Measurements from ENCODE around the gene FCRL3.

DNA sequence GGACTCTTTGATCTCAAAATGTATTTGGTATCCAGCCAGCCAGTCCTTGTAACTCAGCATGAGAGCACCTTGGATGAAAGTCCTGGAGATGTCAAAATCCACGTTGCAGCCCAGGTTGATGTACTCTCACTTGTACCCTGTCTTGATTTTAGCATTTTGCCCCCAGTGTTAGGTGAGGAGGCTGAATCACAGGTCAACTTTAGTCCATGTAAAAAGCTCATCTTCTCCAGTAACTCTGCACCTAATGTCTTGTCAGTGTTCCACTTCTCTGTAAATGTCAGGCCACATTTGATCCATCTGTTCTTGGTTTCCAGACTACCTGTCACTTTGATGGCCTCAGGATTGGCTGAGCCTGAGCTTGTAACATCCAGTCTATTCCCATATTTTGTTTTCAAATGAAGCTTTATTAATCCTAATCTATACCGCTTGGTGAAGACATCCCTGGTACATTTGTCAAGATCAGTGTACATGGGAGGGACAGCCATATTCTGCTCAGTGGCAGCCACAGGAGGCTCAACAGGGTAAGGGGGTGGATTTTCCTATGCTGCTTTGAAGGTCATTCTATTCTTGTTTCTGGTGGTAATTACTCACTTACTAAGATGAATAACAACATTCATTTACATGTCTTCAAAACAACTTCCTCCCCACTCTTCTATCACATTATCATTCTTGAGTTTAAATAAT lies 24.1 kb upstream of the FCRL3 start:
- TF ChIP-seq CTCF (IDR thresholded peaks at IDR 0.05) (no peak), POLR2A (IDR thresholded peaks at IDR 0.05) (no peak), POLR2AphosphoS5 (IDR thresholded peaks at IDR 0.05; ENCODE audit: insufficient read depth in 1 of 2, low read depth in 1 of 2) (no peak)
